Panc1 (cell line): ENCODE results near the gene PPP3CB.

Experiments
- CTCF ChIP-seq: fragments of 450-650 bp; IDR thresholded peaks from 2 replicates; pipeline ENCODE4 v1.5.1; 2017; ENCODE audit warnings: mild to moderate bottlenecking
- POLR2AphosphoS5 ChIP-seq: IDR thresholded peaks from 2 replicates; pipeline ENCODE4 v1.6.1; 2012; ENCODE audit warnings: mild to moderate bottlenecking, low read depth, low read length, moderate library complexity
- SIN3A ChIP-seq: IDR thresholded peaks from 2 replicates; pipeline ENCODE4 v1.6.1; 2012; ENCODE audit warnings: low read depth, mild to moderate bottlenecking, low read length, moderate library complexity, borderline replicate concordance; ENCODE audit not compliant: insufficient read depth
- TCF7L2 ChIP-seq: IDR thresholded peaks from 2 replicates; pipeline ENCODE4 v1.6.1; 2011; ENCODE audit warnings: mild to moderate bottlenecking, low read depth, low read length, inconsistent platforms

- TF ChIP-seq CTCF: no peak
- no peak for TF ChIP-seq SIN3A
- TF ChIP-seq POLR2AphosphoS5: no peak
- TF ChIP-seq TCF7L2: no peak
Observed at GRCh38 chr10:73493781-73494180, 2.0 kb downstream of the PPP3CB start.
